Stimulated activated CD8-positive, alpha-beta memory T cell treated with anti-CD3 and anti-CD28 coated beads, Interleukin-7, amount 100 ng/mL, for 24 hours (primary cell): ENCODE data around the gene PDZD2.
"Not testable (repeated sequence)": the region's sequence is repeated elsewhere in the genome, so short reads cannot be mapped to it uniquely, and the experiment has no call there.

Experiments used
- DNase-seq: peaks from one replicate; pipeline ENCODE4 v3.0.0-alpha.2; 2020; ENCODE audit warnings: low read depth

PDZD2 gene

GRCh38 chr5:32014096-32014745 is 375.3 kb downstream of the PDZD2 start:
- DNase-seq = no peak

GRCh38 chr5:32015262-32015661 is 376.3 kb downstream of the PDZD2 start:
- not testable (repeated sequence) for DNase-seq

GRCh38 chr5:32017692-32018367 is 378.9 kb downstream of the PDZD2 start:
- no peak for DNase-seq

- no peak for DNase-seq
Observed at GRCh38 chr5:32018476-32019436, 379.8 kb downstream of the PDZD2 start.

GRCh38 chr5:32020271-32020670 is 381.3 kb downstream of the PDZD2 start:
- no peak for DNase-seq

- DNase-seq = no peak
Observed at GRCh38 chr5:32020946-32021345, 382.0 kb downstream of the PDZD2 start.

- DNase-seq = no peak
Observed at GRCh38 chr5:32021771-32022170, 382.8 kb downstream of the PDZD2 start.

- DNase-seq = no peak
Observed at GRCh38 chr5:32022638-32023037, 383.7 kb downstream of the PDZD2 start.

GRCh38 chr5:32023816-32024215 is 384.9 kb downstream of the PDZD2 start:
- no peak for DNase-seq

- no peak for DNase-seq
Observed at GRCh38 chr5:32024751-32025150, 385.8 kb downstream of the PDZD2 start.

GRCh38 chr5:32027093-32027716 is 388.3 kb downstream of the PDZD2 start:
- no peak for DNase-seq

GRCh38 chr5:32027717-32028458 is 389.0 kb downstream of the PDZD2 start:
- DNase-seq = no peak

- no peak for DNase-seq
Observed at GRCh38 chr5:32029261-32029660, 390.3 kb downstream of the PDZD2 start.

- DNase-seq = no peak
Observed at GRCh38 chr5:32029781-32030180, 390.9 kb downstream of the PDZD2 start.

GRCh38 chr5:32030222-32030621 is 391.3 kb downstream of the PDZD2 start:
- no peak for DNase-seq

- DNase-seq = no peak
Observed at GRCh38 chr5:32030686-32031085, 391.8 kb downstream of the PDZD2 start.

GRCh38 chr5:32031089-32031488 is 392.2 kb downstream of the PDZD2 start:
- DNase-seq = no peak

GRCh38 chr5:32038523-32038922 is 399.6 kb downstream of the PDZD2 start:
- no peak for DNase-seq

- not testable (repeated sequence) for DNase-seq
Observed at GRCh38 chr5:32039133-32039532, 400.2 kb downstream of the PDZD2 start.

- DNase-seq = not testable (repeated sequence)
Observed at GRCh38 chr5:32039601-32040000, 400.7 kb downstream of the PDZD2 start.

GRCh38 chr5:32040181-32040695 is 401.3 kb downstream of the PDZD2 start:
- not testable (repeated sequence) for DNase-seq
